HEK293 (cell line): ENCODE measurements around the gene NEK8.

ENCODE experiments used
- CTCF ChIP-seq: fragments of 450-650 bp; formaldehyde crosslinking; IDR thresholded peaks from 2 replicates; pipeline ENCODE4 v1.5.1; 2016; ENCODE audit warnings: missing biosample characterization, missing genetic modification characterization
- EGR2 ChIP-seq: fragments of 450-650 bp; formaldehyde crosslinking; IDR thresholded peaks from 2 replicates; pipeline ENCODE4 v1.5.1; 2016; ENCODE audit warnings: low read depth, missing biosample characterization, missing genetic modification characterization
- FEZF1 ChIP-seq: fragments of 450-650 bp; formaldehyde crosslinking; IDR thresholded peaks from 2 replicates; pipeline ENCODE4 v1.5.1; 2016; ENCODE audit warnings: missing biosample characterization, missing genetic modification characterization
- IKZF3 ChIP-seq: fragments of 450-650 bp; IDR thresholded peaks from 2 replicates; pipeline ENCODE4 v1.5.0; 2018; ENCODE audit warnings: missing biosample characterization, mild to moderate bottlenecking, missing genetic modification characterization, moderate library complexity
- KLF16 ChIP-seq: fragments of 450-650 bp; formaldehyde crosslinking; IDR thresholded peaks from 2 replicates; pipeline ENCODE4 v1.5.1; 2017; ENCODE audit warnings: missing biosample characterization, missing genetic modification characterization
- KLF8 ChIP-seq: fragments of 450-650 bp; formaldehyde crosslinking; IDR thresholded peaks from 2 replicates; pipeline ENCODE4 v1.5.1; 2016; ENCODE audit warnings: missing biosample characterization, missing genetic modification characterization
- OVOL3 ChIP-seq: fragments of 450-650 bp; formaldehyde crosslinking; IDR thresholded peaks from 2 replicates; pipeline ENCODE4 v1.5.1; 2016; ENCODE audit warnings: missing biosample characterization, missing genetic modification characterization
- SP2 ChIP-seq: fragments of 450-650 bp; formaldehyde crosslinking; IDR thresholded peaks from 2 replicates; pipeline ENCODE4 v1.5.1; 2016; ENCODE audit warnings: missing biosample characterization, missing genetic modification characterization
- SP7 ChIP-seq: fragments of 450-650 bp; formaldehyde crosslinking; IDR thresholded peaks from 2 replicates; pipeline ENCODE4 v1.5.1; 2016; ENCODE audit warnings: missing biosample characterization, missing genetic modification characterization
- TRIM28 ChIP-seq: IDR thresholded peaks from 2 replicates; pipeline ENCODE4 v1.6.1; 2011; ENCODE audit warnings: low read length, control low read depth, borderline replicate concordance
- WT1 ChIP-seq: fragments of 450-650 bp; formaldehyde crosslinking; IDR thresholded peaks from 2 replicates; pipeline ENCODE4 v1.5.1; 2016; ENCODE audit warnings: missing biosample characterization, missing genetic modification characterization
- ZBTB1 ChIP-seq: fragments of 450-650 bp; formaldehyde crosslinking; IDR thresholded peaks from 2 replicates; pipeline ENCODE4 v1.5.1; 2016; ENCODE audit warnings: missing biosample characterization, missing genetic modification characterization
- ZFHX2 ChIP-seq: fragments of 450-650 bp; formaldehyde crosslinking; conservative IDR thresholded peaks from 2 replicates; pipeline ENCODE4 v1.5.1; 2016; ENCODE audit warnings: missing biosample characterization, missing genetic modification characterization
- ZNF10 ChIP-seq: fragments of 450-650 bp; formaldehyde crosslinking; IDR thresholded peaks from 2 replicates; pipeline ENCODE4 v1.5.1; 2017; ENCODE audit warnings: missing biosample characterization, missing genetic modification characterization
- ZNF114 ChIP-seq: fragments of 450-650 bp; formaldehyde crosslinking; IDR thresholded peaks from 2 replicates; pipeline ENCODE4 v1.5.0; 2017; ENCODE audit warnings: missing biosample characterization, missing genetic modification characterization
- ZNF169 ChIP-seq: fragments of 450-650 bp; formaldehyde crosslinking; IDR thresholded peaks from 2 replicates; pipeline ENCODE4 v1.5.1; 2016; ENCODE audit warnings: missing biosample characterization, missing genetic modification characterization
- ZNF184 ChIP-seq: fragments of 450-650 bp; IDR thresholded peaks from 2 replicates; pipeline ENCODE4 v1.5.1; 2018; ENCODE audit warnings: missing biosample characterization, mild to moderate bottlenecking, missing genetic modification characterization
- ZNF266 ChIP-seq: fragments of 450-650 bp; formaldehyde crosslinking; IDR thresholded peaks from 2 replicates; pipeline ENCODE4 v1.5.1; 2016; ENCODE audit warnings: missing biosample characterization, missing genetic modification characterization, low read depth
- ZNF391 ChIP-seq: fragments of 450-650 bp; formaldehyde crosslinking; IDR thresholded peaks from 2 replicates; pipeline ENCODE4 v1.5.1; 2016; ENCODE audit warnings: low read depth, missing biosample characterization, missing genetic modification characterization, borderline replicate concordance
- ZNF416 ChIP-seq: fragments of 450-650 bp; formaldehyde crosslinking; IDR thresholded peaks from 2 replicates; pipeline ENCODE4 v1.5.1; 2016; ENCODE audit warnings: missing biosample characterization, missing genetic modification characterization
- ZNF423 ChIP-seq: fragments of 450-650 bp; formaldehyde crosslinking; IDR thresholded peaks from 2 replicates; pipeline ENCODE4 v1.5.1; 2016; ENCODE audit warnings: missing biosample characterization, missing genetic modification characterization
- ZNF521 ChIP-seq: fragments of 450-650 bp; formaldehyde crosslinking; IDR thresholded peaks from 2 replicates; pipeline ENCODE4 v1.5.1; 2017; ENCODE audit warnings: missing biosample characterization, mild to moderate bottlenecking, missing genetic modification characterization
- ZNF560 ChIP-seq: fragments of 450-650 bp; formaldehyde crosslinking; IDR thresholded peaks from 2 replicates; pipeline ENCODE4 v1.5.1; 2017; ENCODE audit warnings: missing biosample characterization, missing genetic modification characterization, borderline replicate concordance
- ZNF596 ChIP-seq: fragments of 450-650 bp; IDR thresholded peaks from 2 replicates; pipeline ENCODE4 v1.5.0; 2018; ENCODE audit warnings: missing biosample characterization, mild to moderate bottlenecking, missing genetic modification characterization, moderate library complexity
- ZNF621 ChIP-seq: fragments of 450-650 bp; formaldehyde crosslinking; IDR thresholded peaks from 2 replicates; pipeline ENCODE4 v1.5.1; 2017; ENCODE audit warnings: missing biosample characterization, missing genetic modification characterization
- ZNF623 ChIP-seq: fragments of 450-650 bp; formaldehyde crosslinking; IDR thresholded peaks from 2 replicates; pipeline ENCODE4 v1.5.1; 2016; ENCODE audit warnings: missing biosample characterization, missing genetic modification characterization
- ZNF747 ChIP-seq: fragments of 450-650 bp; formaldehyde crosslinking; IDR thresholded peaks from 2 replicates; pipeline ENCODE4 v1.5.1; 2016; ENCODE audit warnings: missing biosample characterization, missing genetic modification characterization
- ZNF843 ChIP-seq: fragments of 450-650 bp; formaldehyde crosslinking; IDR thresholded peaks from 2 replicates; pipeline ENCODE4 v1.5.1; 2016; ENCODE audit warnings: missing biosample characterization, missing genetic modification characterization
- ZSCAN23 ChIP-seq: fragments of 450-650 bp; formaldehyde crosslinking; IDR thresholded peaks from 2 replicates; pipeline ENCODE4 v1.5.1; 2016; ENCODE audit warnings: missing biosample characterization, missing genetic modification characterization
- TF ChIP-seq, protein P1 (sequence below): fragments of 450-650 bp; formaldehyde crosslinking; IDR thresholded peaks from 2 replicates; pipeline ENCODE4 v1.5.1; 2017; ENCODE audit warnings: missing biosample characterization, missing genetic modification characterization
- TF ChIP-seq, protein P2 (sequence below): fragments of 450-650 bp; formaldehyde crosslinking; IDR thresholded peaks from 2 replicates; pipeline ENCODE4 v1.5.1; 2016; ENCODE audit warnings: missing biosample characterization, missing genetic modification characterization
- TF ChIP-seq, protein P3 (sequence below): fragments of 450-650 bp; formaldehyde crosslinking; IDR thresholded peaks from 2 replicates; pipeline ENCODE4 v1.5.1; 2016; ENCODE audit warnings: missing biosample characterization, missing genetic modification characterization, borderline replicate concordance
- TF ChIP-seq, protein P4 (sequence below): fragments of 450-650 bp; formaldehyde crosslinking; IDR thresholded peaks from 2 replicates; pipeline ENCODE4 v1.5.1; 2016; ENCODE audit warnings: missing biosample characterization, missing genetic modification characterization, low read depth

The NEK8 gene

DNA sequence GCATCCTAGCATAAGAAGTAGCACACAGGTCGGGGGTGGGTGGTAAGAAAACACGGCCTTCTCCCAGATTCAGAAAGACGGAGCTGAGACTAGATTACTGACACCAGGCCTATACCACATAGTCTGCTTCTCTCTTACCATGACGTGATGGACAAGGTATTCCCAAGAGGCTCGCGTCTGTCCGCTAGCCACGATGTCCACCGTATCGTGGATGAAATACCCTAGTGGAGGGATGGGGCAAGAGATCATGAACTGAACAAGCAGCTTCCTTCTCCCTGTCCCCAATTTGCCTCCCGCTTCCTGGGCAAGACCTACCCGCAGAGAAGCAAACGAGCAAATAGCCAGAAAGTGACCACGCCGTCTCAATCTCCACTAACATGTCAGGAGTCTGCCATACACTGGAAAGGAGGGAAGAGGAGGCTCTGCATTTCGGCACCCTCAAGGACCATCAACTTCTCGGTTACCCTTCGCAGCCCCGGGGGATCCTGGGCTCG is 3.4 kb upstream of the NEK8 start (continued):
- TF ChIP-seq, protein P1, sequence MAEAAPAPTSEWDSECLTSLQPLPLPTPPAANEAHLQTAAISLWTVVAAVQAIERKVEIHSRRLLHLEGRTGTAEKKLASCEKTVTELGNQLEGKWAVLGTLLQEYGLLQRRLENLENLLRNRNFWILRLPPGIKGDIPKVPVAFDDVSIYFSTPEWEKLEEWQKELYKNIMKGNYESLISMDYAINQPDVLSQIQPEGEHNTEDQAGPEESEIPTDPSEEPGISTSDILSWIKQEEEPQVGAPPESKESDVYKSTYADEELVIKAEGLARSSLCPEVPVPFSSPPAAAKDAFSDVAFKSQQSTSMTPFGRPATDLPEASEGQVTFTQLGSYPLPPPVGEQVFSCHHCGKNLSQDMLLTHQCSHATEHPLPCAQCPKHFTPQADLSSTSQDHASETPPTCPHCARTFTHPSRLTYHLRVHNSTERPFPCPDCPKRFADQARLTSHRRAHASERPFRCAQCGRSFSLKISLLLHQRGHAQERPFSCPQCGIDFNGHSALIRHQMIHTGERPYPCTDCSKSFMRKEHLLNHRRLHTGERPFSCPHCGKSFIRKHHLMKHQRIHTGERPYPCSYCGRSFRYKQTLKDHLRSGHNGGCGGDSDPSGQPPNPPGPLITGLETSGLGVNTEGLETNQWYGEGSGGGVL: no peak
- TF ChIP-seq SP2 (tag by site-specific recombination): peak; percentile 34; the same call in 1 of the 2 replicates
- no peak; the same call in 1 of the 2 replicates for TF ChIP-seq WT1
- no peak for TF ChIP-seq ZBTB1 (tag by site-specific recombination)
- no peak for TF ChIP-seq ZNF416
- TF ChIP-seq ZFHX2: 0 out of 2 replicates have a peak, but pooled peaks have one; percentile 36
- TF ChIP-seq, protein P2, sequence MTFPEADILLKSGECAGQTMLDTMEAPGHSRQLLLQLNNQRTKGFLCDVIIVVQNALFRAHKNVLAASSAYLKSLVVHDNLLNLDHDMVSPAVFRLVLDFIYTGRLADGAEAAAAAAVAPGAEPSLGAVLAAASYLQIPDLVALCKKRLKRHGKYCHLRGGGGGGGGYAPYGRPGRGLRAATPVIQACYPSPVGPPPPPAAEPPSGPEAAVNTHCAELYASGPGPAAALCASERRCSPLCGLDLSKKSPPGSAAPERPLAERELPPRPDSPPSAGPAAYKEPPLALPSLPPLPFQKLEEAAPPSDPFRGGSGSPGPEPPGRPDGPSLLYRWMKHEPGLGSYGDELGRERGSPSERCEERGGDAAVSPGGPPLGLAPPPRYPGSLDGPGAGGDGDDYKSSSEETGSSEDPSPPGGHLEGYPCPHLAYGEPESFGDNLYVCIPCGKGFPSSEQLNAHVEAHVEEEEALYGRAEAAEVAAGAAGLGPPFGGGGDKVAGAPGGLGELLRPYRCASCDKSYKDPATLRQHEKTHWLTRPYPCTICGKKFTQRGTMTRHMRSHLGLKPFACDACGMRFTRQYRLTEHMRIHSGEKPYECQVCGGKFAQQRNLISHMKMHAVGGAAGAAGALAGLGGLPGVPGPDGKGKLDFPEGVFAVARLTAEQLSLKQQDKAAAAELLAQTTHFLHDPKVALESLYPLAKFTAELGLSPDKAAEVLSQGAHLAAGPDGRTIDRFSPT (tag by site-specific recombination): peak; percentile 84; the same call in 1 of the 2 replicates
- TF ChIP-seq, protein P3, sequence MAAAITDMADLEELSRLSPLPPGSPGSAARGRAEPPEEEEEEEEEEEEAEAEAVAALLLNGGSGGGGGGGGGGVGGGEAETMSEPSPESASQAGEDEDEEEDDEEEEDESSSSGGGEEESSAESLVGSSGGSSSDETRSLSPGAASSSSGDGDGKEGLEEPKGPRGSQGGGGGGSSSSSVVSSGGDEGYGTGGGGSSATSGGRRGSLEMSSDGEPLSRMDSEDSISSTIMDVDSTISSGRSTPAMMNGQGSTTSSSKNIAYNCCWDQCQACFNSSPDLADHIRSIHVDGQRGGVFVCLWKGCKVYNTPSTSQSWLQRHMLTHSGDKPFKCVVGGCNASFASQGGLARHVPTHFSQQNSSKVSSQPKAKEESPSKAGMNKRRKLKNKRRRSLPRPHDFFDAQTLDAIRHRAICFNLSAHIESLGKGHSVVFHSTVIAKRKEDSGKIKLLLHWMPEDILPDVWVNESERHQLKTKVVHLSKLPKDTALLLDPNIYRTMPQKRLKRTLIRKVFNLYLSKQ (tag by site-specific recombination): no peak
- no peak for TF ChIP-seq ZNF621
- no peak for TF ChIP-seq ZNF747 (tag by site-specific recombination)
- no peak; the same call in 1 of the 2 replicates for TF ChIP-seq IKZF3
- TF ChIP-seq ZNF423 (tag by site-specific recombination): no peak
- peak; percentile 30; the same call in 1 of the 2 replicates for TF ChIP-seq EGR2 (tag by site-specific recombination)
- no peak for TF ChIP-seq ZNF169 (tag by site-specific recombination)
- peak; percentile 33 for TF ChIP-seq ZNF843
- no peak for TF ChIP-seq FEZF1 (tag by site-specific recombination)
- no peak for TF ChIP-seq ZNF560 (tag by site-specific recombination)
- no peak for TF ChIP-seq ZNF266 (tag by site-specific recombination)
- TF ChIP-seq ZNF10: no peak
- no peak; the same call in none of the 2 replicates for TF ChIP-seq SP7
- 0 out of 2 replicates have a peak, but pooled peaks have one; percentile 51 for TF ChIP-seq OVOL3 (tag by site-specific recombination)
- TF ChIP-seq ZNF623: peak; percentile 2; the same call in 1 of the 2 replicates
- 0 out of 2 replicates have a peak, but pooled peaks have one; percentile 2 for TF ChIP-seq KLF8 (tag by site-specific recombination)
- TF ChIP-seq ZNF521: no peak
- TF ChIP-seq TRIM28: no peak
- TF ChIP-seq ZNF184 (tag by site-specific recombination): no peak; the same call in 1 of the 2 replicates
- 0 out of 2 replicates have a peak, but pooled peaks have one; percentile 40 for TF ChIP-seq ZNF391 (tag by site-specific recombination)
- TF ChIP-seq KLF16 (tag by site-specific recombination): no peak
- TF ChIP-seq, protein P4, sequence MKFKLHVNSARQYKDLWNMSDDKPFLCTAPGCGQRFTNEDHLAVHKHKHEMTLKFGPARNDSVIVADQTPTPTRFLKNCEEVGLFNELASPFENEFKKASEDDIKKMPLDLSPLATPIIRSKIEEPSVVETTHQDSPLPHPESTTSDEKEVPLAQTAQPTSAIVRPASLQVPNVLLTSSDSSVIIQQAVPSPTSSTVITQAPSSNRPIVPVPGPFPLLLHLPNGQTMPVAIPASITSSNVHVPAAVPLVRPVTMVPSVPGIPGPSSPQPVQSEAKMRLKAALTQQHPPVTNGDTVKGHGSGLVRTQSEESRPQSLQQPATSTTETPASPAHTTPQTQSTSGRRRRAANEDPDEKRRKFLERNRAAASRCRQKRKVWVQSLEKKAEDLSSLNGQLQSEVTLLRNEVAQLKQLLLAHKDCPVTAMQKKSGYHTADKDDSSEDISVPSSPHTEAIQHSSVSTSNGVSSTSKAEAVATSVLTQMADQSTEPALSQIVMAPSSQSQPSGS: peak; percentile 95
- TF ChIP-seq ZNF114 (tag by site-specific recombination): no peak
- peak; percentile 11; the same call in 1 of the 2 replicates for TF ChIP-seq ZSCAN23
- TF ChIP-seq CTCF: peak; percentile 68
- no peak for TF ChIP-seq ZNF596 (tag by site-specific recombination)
